ENCODE results near the gene ATP6V1F. TPM values are rescaled to one million over a fixed set of nuclear protein-coding genes. Genes with fewer than 3 reads are reported as not detected.
"Not testable (repeated sequence)": the region's sequence is repeated elsewhere in the genome, so short reads cannot be mapped to it uniquely, and the experiment has no call there.

ATP6V1F gene
- total RNA-seq, 3 donors from 2014 or later (not counting 1 experiment from before 2014, with no cell fraction given): 82.9 to 98.0 (median 94.3) TPM

DNA sequence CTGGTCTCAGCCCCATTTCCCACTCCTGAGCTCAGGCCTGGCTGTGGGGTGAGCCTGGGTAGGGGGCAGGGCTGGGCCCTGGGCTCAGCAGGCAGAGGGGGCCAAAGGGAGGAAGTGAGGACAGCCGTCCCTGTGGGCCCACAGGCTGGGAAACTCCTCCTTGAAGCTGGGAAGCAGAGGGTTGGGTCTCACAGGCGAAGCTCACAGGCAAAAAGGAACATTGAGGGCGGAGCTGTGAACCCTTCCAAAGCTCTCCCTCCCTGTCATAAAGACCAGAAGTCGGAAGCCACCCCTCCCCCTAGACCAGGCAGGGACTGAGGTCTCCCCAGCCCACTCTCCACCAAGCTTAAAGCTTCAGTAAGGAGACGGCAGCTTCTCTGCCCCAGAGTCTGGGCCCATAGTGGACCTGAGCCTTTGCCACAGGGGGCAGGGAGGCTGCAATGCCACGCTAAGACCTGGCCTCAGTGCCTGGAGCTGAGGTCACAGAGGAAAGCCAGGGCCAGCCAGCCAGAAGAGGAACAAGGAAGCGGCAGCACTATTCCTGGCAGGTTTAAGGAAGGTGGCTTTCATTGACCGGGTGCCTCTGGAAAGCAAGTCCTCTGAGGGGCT lies 48.9 kb downstream of the ATP6V1F start:
- Mint-ChIP-seq H3K36me3 (no peaks in the 10 kb centered on the region), H3K4me3 (no peak overlapping the region), H3K27me3 (ENCODE audit: low read depth in 2 of 2) (peaks cover 37 to 56% of the 10 kb centered on the region in 2 donors), H3K4me1 (peaks cover 5 to 6% of the 10 kb centered on the region in 2 donors), H3K27ac (no peak overlapping the region), H3K9me3 (no peaks in the 10 kb centered on the region)
- Histone ChIP-seq H3K27ac (ENCODE audit: low read length) (no peak overlapping the region), H3K9me3 (ENCODE audit: control insufficient read depth, insufficient read depth, low read length) (no peaks in the 10 kb centered on the region), H3K36me3 (ENCODE audit: control insufficient read depth, insufficient read depth, low read length) (no peaks in the 10 kb centered on the region), H3K4me3 (ENCODE audit: low read length) (no peak overlapping the region), H3K4me1 (ENCODE audit: control insufficient read depth, insufficient read depth, low read length) (peaks cover 15% of the 10 kb centered on the region), H3K27me3 (ENCODE audit: control insufficient read depth, insufficient read depth, low read length) (peaks cover 21% of the 10 kb centered on the region)
- 76% methylated on average over 8 of the region's 8 CpGs for WGBS (ENCODE audit: insufficient coverage)
- intact Hi-C loops (cut with micrococcal nuclease): no loop called here
- TF ChIP-seq, protein P1, sequence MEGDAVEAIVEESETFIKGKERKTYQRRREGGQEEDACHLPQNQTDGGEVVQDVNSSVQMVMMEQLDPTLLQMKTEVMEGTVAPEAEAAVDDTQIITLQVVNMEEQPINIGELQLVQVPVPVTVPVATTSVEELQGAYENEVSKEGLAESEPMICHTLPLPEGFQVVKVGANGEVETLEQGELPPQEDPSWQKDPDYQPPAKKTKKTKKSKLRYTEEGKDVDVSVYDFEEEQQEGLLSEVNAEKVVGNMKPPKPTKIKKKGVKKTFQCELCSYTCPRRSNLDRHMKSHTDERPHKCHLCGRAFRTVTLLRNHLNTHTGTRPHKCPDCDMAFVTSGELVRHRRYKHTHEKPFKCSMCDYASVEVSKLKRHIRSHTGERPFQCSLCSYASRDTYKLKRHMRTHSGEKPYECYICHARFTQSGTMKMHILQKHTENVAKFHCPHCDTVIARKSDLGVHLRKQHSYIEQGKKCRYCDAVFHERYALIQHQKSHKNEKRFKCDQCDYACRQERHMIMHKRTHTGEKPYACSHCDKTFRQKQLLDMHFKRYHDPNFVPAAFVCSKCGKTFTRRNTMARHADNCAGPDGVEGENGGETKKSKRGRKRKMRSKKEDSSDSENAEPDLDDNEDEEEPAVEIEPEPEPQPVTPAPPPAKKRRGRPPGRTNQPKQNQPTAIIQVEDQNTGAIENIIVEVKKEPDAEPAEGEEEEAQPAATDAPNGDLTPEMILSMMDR (IDR thresholded peaks at IDR 0.05): no peak
- no peak for ATAC-seq
- no peak for DNase-seq

DNA sequence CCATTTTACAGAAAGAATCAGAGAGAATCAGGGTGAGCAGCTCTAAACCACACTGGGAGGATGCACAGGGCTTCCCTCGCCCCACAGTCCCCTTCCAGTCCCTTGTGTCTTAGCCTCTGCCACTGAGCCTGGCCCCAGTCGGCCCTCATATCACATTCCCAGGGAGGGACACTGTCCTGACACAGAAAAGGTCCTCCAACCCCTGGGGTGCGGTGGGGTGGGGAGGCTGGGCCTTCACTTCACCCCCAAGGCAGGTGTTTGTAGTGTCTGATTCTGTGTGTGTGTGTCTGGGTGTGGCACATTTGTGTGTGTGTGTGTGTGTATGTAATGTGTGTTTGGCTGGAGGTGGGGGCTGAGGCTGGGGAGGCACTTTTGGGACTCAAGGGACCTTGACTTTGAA lies 49.6 kb downstream of the ATP6V1F start:
- no peak overlapping the region for H3K27ac Mint-ChIP-seq
- H3K27me3 Mint-ChIP-seq (ENCODE audit: low read depth in 2 of 2): peaks cover 44 to 63% of the 10 kb centered on the region in 2 donors
- H3K4me1 Mint-ChIP-seq: peaks cover 5 to 6% of the 10 kb centered on the region in 2 donors
- H3K4me3 ChIP-seq (ENCODE audit: low read length): no peak overlapping the region
- 87% methylated on average over 3 of the region's 3 CpGs for WGBS (ENCODE audit: insufficient coverage)
- ATAC-seq (no peak), DNase-seq (no peak)
- H3K36me3 ChIP-seq (ENCODE audit: control insufficient read depth, insufficient read depth, low read length): no peaks in the 10 kb centered on the region
- intact Hi-C loops (cut with micrococcal nuclease): no loop called here
- H3K36me3 Mint-ChIP-seq: no peaks in the 10 kb centered on the region
- H3K9me3 Mint-ChIP-seq: no peaks in the 10 kb centered on the region
- no peak overlapping the region for H3K27ac ChIP-seq (ENCODE audit: low read length)
- H3K27me3 ChIP-seq (ENCODE audit: control insufficient read depth, insufficient read depth, low read length): peaks cover 21% of the 10 kb centered on the region
- TF ChIP-seq, protein P1 (IDR thresholded peaks at IDR 0.05): no peak
- no peak overlapping the region for H3K4me3 Mint-ChIP-seq
- peaks cover 15% of the 10 kb centered on the region for H3K4me1 ChIP-seq (ENCODE audit: control insufficient read depth, insufficient read depth, low read length)
- no peaks in the 10 kb centered on the region for H3K9me3 ChIP-seq (ENCODE audit: control insufficient read depth, insufficient read depth, low read length)

DNA sequence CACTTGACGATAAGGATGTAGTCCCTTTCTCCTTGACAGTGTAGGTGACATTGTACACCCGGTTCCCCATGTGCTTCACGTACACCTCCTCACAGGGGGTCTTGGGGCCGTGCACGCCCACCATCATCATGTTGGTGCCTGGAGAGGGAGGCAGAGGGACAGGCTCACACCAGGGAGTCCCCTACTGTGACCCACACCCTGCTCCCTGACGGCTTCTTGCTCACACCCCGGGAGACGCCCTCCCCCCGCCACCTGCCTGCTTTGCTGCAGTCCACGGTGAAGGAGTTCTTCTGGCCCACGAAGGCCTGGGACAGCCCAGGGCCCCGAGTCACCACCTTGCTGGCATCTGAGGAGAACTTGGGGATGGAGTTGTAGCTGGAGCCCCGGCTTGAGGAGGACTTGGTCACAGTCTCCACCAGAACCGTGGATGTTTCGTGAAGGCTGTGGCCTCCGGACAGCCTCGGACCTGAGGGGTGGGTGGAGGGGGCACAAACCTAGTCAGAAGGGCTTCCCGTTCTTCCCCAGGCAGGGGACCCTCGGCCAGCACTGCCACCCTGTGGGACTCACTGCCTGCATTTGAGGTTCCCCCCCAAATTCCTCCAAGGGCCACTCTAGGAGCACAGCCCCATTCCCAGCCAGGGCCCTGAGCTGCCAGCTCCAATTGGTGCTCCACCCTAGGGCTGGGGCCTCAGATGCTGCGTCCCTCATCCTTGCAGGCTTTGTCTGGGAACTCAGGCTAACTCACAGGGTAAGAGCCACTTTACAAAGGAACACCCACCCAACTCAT lies 50.2 kb downstream of the ATP6V1F start:
- Histone ChIP-seq H3K27me3 (ENCODE audit: control insufficient read depth, insufficient read depth, low read length) (peaks cover 21% of the 10 kb centered on the region), H3K4me1 (ENCODE audit: control insufficient read depth, insufficient read depth, low read length) (peaks cover 15% of the 10 kb centered on the region)
- intact Hi-C loops (cut with micrococcal nuclease); DNase-seq; H3K27ac Mint-ChIP-seq; H3K36me3 Mint-ChIP-seq; H3K4me3 Mint-ChIP-seq; H3K9me3 ChIP-seq (ENCODE audit: control insufficient read depth, insufficient read depth, low read length); H3K4me1 Mint-ChIP-seq; H3K9me3 Mint-ChIP-seq; H3K36me3 ChIP-seq (ENCODE audit: control insufficient read depth, insufficient read depth, low read length); H3K27ac ChIP-seq (ENCODE audit: low read length); H3K4me3 ChIP-seq (ENCODE audit: low read length); ATAC-seq: not testable (repeated sequence)
- H3K27me3 Mint-ChIP-seq (ENCODE audit: low read depth in 2 of 2): peaks cover 43 to 62% of the 10 kb centered on the region in 2 donors
- WGBS (ENCODE audit: insufficient coverage): 90% methylated on average over 3 of the region's 20 CpGs

DNA sequence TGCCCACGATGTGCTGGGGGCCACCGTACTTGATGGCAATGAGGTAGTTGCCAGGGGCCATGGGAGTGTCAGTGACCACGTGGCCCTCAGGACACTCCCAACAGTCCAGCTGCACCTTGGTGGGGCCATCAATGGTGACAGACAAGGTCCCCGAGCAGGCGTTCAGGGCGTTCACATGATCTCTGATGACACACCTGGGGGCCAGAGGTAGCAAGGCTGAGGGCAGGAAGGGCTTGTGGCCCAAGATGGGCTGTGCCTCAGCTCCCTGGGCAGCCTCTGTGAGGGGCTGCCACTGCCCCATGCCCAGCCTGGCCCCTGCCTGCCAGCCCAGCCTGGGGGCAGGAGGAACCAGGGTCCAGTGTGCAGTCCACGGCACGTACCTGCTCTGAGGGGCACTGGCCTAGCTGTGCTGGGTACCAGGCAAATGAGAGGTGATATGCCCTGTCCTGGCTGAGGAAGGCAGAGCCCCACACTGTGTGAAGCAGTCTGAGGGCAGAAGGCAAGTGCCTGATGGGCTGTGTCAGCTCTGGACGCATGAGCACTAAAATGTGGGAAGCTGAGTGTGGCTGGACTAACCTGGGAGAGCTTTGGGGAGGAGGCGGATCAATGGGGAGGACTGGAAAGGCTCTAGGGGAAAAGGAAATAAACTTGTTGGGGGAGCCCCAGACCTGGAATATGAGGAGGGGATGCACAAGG lies 51.4 kb downstream of the ATP6V1F start:
- no peaks in the 10 kb centered on the region for H3K9me3 ChIP-seq (ENCODE audit: control insufficient read depth, insufficient read depth, low read length)
- Mint-ChIP-seq H3K27me3 (ENCODE audit: low read depth in 2 of 2) (peaks cover 46 to 68% of the 10 kb centered on the region in 2 donors), H3K27ac (no peak overlapping the region), H3K4me1 (peaks cover 5 to 6% of the 10 kb centered on the region in 2 donors), H3K9me3 (no peaks in the 10 kb centered on the region), H3K36me3 (no peaks in the 10 kb centered on the region), H3K4me3 (no peak overlapping the region)
- no peaks in the 10 kb centered on the region for H3K36me3 ChIP-seq (ENCODE audit: control insufficient read depth, insufficient read depth, low read length)
- WGBS (ENCODE audit: insufficient coverage): 77% methylated on average over 10 of the region's 10 CpGs
- peaks cover 21% of the 10 kb centered on the region for H3K27me3 ChIP-seq (ENCODE audit: control insufficient read depth, insufficient read depth, low read length)
- intact Hi-C loops (cut with micrococcal nuclease): no loop called here
- ATAC-seq: no peak
- no peak overlapping the region for H3K4me3 ChIP-seq (ENCODE audit: low read length)
- TF ChIP-seq, protein P1 (IDR thresholded peaks at IDR 0.05): no peak
- DNase-seq: no peak
- peaks cover 15% of the 10 kb centered on the region for H3K4me1 ChIP-seq (ENCODE audit: control insufficient read depth, insufficient read depth, low read length)
- H3K27ac ChIP-seq (ENCODE audit: low read length): no peak overlapping the region
